Epithelial cell of esophagus (primary cell): Measurements from ENCODE around the gene MAFF.

Experiments used
- DNase-seq: peaks from one replicate; pipeline ENCODE4 v3.0.0; 2010; ENCODE audit warnings: low read depth
- H3K4me3 ChIP-seq: 2 replicates; pipeline ENCODE4 v1.5.1; 2011; ENCODE audit warnings: mild to moderate bottlenecking, low read length, control low read depth
- TF ChIP-seq, protein P1 (sequence below): IDR thresholded peaks from 2 replicates; pipeline ENCODE4 v1.5.1; 2011; ENCODE audit warnings: low read depth, mild to moderate bottlenecking, low read length, control low read depth, inconsistent platforms; ENCODE audit not compliant: insufficient read depth; ENCODE audit errors: missing control alignments

MAFF gene

DNA sequence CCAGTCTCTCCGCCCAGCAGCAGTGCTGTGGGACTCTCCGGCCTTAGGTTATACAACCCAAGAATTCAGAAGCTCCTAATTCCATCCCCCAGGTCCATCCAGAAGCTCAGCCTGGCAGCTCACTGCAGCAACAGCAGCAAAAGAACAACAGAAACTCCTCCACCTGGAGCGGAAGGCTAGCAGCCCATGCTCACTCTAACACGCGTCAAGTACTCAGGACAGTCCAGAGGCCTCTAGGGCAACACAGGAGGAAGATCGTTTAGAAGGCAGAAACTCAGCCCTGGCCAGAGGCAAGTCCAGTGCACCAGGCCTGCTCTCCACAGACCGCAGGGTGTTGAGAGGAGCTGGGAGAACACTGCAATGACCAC is 37.3 kb upstream of the MAFF start:
- no peak for DNase-seq
- TF ChIP-seq, protein P1, sequence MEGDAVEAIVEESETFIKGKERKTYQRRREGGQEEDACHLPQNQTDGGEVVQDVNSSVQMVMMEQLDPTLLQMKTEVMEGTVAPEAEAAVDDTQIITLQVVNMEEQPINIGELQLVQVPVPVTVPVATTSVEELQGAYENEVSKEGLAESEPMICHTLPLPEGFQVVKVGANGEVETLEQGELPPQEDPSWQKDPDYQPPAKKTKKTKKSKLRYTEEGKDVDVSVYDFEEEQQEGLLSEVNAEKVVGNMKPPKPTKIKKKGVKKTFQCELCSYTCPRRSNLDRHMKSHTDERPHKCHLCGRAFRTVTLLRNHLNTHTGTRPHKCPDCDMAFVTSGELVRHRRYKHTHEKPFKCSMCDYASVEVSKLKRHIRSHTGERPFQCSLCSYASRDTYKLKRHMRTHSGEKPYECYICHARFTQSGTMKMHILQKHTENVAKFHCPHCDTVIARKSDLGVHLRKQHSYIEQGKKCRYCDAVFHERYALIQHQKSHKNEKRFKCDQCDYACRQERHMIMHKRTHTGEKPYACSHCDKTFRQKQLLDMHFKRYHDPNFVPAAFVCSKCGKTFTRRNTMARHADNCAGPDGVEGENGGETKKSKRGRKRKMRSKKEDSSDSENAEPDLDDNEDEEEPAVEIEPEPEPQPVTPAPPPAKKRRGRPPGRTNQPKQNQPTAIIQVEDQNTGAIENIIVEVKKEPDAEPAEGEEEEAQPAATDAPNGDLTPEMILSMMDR: no peak
- no peak overlapping the region for H3K4me3 ChIP-seq

- no peak overlapping the region for H3K4me3 ChIP-seq
- no peak for DNase-seq
- TF ChIP-seq, protein P1: no peak
Measured at GRCh38 chr22:38165922-38166593, 35.7 kb upstream of the MAFF start.

DNA sequence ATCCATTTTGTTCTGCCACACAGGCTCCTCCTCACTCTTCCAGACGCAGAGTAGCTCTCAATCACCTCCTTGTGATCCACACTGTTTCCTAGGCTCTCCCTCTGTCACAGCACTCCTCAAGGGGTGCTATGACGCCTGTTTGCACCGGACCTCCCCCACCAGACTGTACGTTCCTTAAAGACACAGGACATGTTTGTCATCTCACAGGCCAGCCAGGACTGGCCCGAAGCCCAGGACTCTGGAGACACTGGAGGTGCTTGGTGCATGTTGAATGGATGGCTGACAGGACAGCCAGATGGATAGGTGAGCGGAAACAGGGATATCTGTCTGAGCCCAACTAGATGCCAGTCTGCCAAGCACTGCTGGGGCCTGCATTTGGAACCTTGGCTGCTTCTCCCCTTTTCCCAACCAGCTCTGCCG is 33.8 kb upstream of the MAFF start:
- TF ChIP-seq, protein P1: no peak
- H3K4me3 ChIP-seq: no peak overlapping the region

GRCh38 chr22:38169116-38169515 is 32.7 kb upstream of the MAFF start:
- TF ChIP-seq, protein P1: no peak
- DNase-seq: no peak
- no peak overlapping the region for H3K4me3 ChIP-seq

More for the DNA sequence above, 33.8 kb upstream of the MAFF start:
- DNase-seq: peak; percentile 61

DNA sequence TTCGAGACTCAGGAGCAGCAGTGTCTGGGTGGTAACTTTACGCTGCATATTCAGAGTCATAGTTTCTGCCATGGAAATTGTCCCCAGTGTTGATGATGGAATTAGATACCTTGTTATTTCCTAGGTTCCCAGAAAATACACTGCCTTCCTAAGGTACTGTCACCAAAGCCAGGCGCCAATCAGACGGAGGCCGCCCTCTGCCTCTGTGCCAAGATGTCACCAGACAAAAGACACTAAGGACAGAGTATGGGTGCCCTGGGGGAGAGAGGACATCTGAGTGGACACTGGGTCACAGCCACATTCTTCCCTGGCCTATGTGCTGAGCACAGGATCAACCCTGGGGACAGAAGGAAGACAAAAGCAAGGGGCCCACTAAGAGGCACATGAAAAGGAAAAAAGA is 31.3 kb upstream of the MAFF start:
- H3K4me3 ChIP-seq: no peak overlapping the region
- DNase-seq: no peak
- TF ChIP-seq, protein P1: no peak

- TF ChIP-seq, protein P1: no peak
- no peak overlapping the region for H3K4me3 ChIP-seq
- DNase-seq: peak; percentile 98
Measured at GRCh38 chr22:38171927-38172831, 29.6 kb upstream of the MAFF start.
